T-helper 2 cell treated with Interferon-gamma antibody and Interleukin-4, amounts not matched to agents 5 μg/mL and 100 μg/mL, for 36 hours (primary cell): ENCODE data around the gene COPS2.
"Not testable (repeated sequence)": the region's sequence is repeated elsewhere in the genome, so short reads cannot be mapped to it uniquely, and the experiment has no call there.

Experiments used
- DNase-seq: peaks from one replicate; pipeline ENCODE4 v3.0.0; 2021; ENCODE audit warnings: low spot score
- H3K27ac Mint-ChIP-seq: one replicate; pipeline ENCODE4 v1.8.0; 2021; ENCODE audit warnings: mild to moderate bottlenecking, mixed read lengths
- H3K27me3 Mint-ChIP-seq: one replicate; pipeline ENCODE4 v1.8.0; 2021; ENCODE audit warnings: low read depth, mixed read lengths
- H3K36me3 Mint-ChIP-seq: one replicate; pipeline ENCODE4 v1.8.0; 2021; ENCODE audit warnings: low read depth, mixed read lengths
- H3K4me1 Mint-ChIP-seq: one replicate; pipeline ENCODE4 v1.8.0; 2021; ENCODE audit warnings: low read depth, mixed read lengths
- H3K4me3 Mint-ChIP-seq: one replicate; pipeline ENCODE4 v1.8.0; 2022; ENCODE audit warnings: mild to moderate bottlenecking, moderate library complexity, mixed read lengths
- H3K9me3 Mint-ChIP-seq: one replicate; pipeline ENCODE4 v1.8.0; 2021; ENCODE audit warnings: mixed read lengths

COPS2 gene

GRCh38 chr15:49155110-49155833, at the start of gene COPS2:
Gene COPS2 (minus strand): TSS chr15:49155599. CDS start chr15:49155578, 21 bp downstream.
- no peaks in the 10 kb centered on the region for H3K27me3 Mint-ChIP-seq
- DNase-seq: peak; percentile 93
- peaks cover 39% of the 10 kb centered on the region for H3K4me1 Mint-ChIP-seq
- H3K9me3 Mint-ChIP-seq: no peaks in the 10 kb centered on the region
- peaks cover 9% of the 10 kb centered on the region for H3K36me3 Mint-ChIP-seq
- H3K4me3 Mint-ChIP-seq: peak within 1 kb of the TSS; percentile 98
- peak within 1 kb of the TSS; percentile 98 for H3K27ac Mint-ChIP-seq

- H3K4me1 Mint-ChIP-seq: peaks cover 5% of the 10 kb centered on the region
- no peak for DNase-seq
- H3K9me3 Mint-ChIP-seq: peaks cover 8% of the 10 kb centered on the region
- peaks cover 28% of the 10 kb centered on the region for H3K36me3 Mint-ChIP-seq
- H3K27ac Mint-ChIP-seq: no peak overlapping the region
- H3K4me3 Mint-ChIP-seq: no peak overlapping the region
- H3K27me3 Mint-ChIP-seq: no peaks in the 10 kb centered on the region
Observed at GRCh38 chr15:49200347-49200746, 44.9 kb upstream of the COPS2 start.

- peaks cover 23% of the 10 kb centered on the region for H3K36me3 Mint-ChIP-seq
- peaks cover under 1% of the 10 kb centered on the region for H3K9me3 Mint-ChIP-seq
- no peak overlapping the region for H3K27ac Mint-ChIP-seq
- H3K27me3 Mint-ChIP-seq: no peaks in the 10 kb centered on the region
- no peak overlapping the region for H3K4me3 Mint-ChIP-seq
- DNase-seq: no peak
- peaks cover 5% of the 10 kb centered on the region for H3K4me1 Mint-ChIP-seq
Observed at GRCh38 chr15:49199666-49200065, 44.3 kb upstream of the COPS2 start.

- H3K36me3 Mint-ChIP-seq: peaks cover 3% of the 10 kb centered on the region
- no peaks in the 10 kb centered on the region for H3K27me3 Mint-ChIP-seq
- no peaks in the 10 kb centered on the region for H3K9me3 Mint-ChIP-seq
- no peak for DNase-seq
- H3K4me1 Mint-ChIP-seq: peaks cover 5% of the 10 kb centered on the region
- H3K4me3 Mint-ChIP-seq: no peak overlapping the region
- H3K27ac Mint-ChIP-seq: no peak overlapping the region
Observed at GRCh38 chr15:49196856-49197255, 41.5 kb upstream of the COPS2 start.

- peaks cover 9% of the 10 kb centered on the region for H3K4me1 Mint-ChIP-seq
Observed at GRCh38 chr15:49191892-49192291, 36.5 kb upstream of the COPS2 start.

GRCh38 chr15:49190586-49190985, 35.2 kb upstream of the COPS2 start:
- H3K4me3 Mint-ChIP-seq: no peak overlapping the region
- H3K9me3 Mint-ChIP-seq: no peaks in the 10 kb centered on the region
- no peaks in the 10 kb centered on the region for H3K27me3 Mint-ChIP-seq
- DNase-seq: no peak
- peaks cover 21% of the 10 kb centered on the region for H3K36me3 Mint-ChIP-seq
- H3K27ac Mint-ChIP-seq: no peak overlapping the region
- H3K4me1 Mint-ChIP-seq: peaks cover 13% of the 10 kb centered on the region

More at GRCh38 chr15:49191892-49192291, 36.5 kb upstream of the COPS2 start:
- Mint-ChIP-seq H3K27ac (no peak overlapping the region), H3K36me3 (peaks cover 14% of the 10 kb centered on the region), H3K4me3 (no peak overlapping the region), H3K9me3 (no peaks in the 10 kb centered on the region), H3K27me3 (no peaks in the 10 kb centered on the region)
- no peak for DNase-seq

GRCh38 chr15:49189631-49190030, 34.2 kb upstream of the COPS2 start:
- Mint-ChIP-seq H3K36me3 (peaks cover 21% of the 10 kb centered on the region), H3K27ac (no peak overlapping the region), H3K27me3 (no peaks in the 10 kb centered on the region), H3K4me3 (no peak overlapping the region), H3K4me1 (peaks cover 18% of the 10 kb centered on the region), H3K9me3 (no peaks in the 10 kb centered on the region)
- DNase-seq: no peak

GRCh38 chr15:49188933-49189332, 33.5 kb upstream of the COPS2 start:
- Mint-ChIP-seq H3K9me3 (no peaks in the 10 kb centered on the region), H3K4me3 (no peak overlapping the region), H3K27ac (no peak overlapping the region), H3K27me3 (no peaks in the 10 kb centered on the region), H3K36me3 (peaks cover 24% of the 10 kb centered on the region), H3K4me1 (peaks cover 24% of the 10 kb centered on the region)
- DNase-seq: no peak

- Mint-ChIP-seq H3K4me3 (no peak overlapping the region), H3K9me3 (no peaks in the 10 kb centered on the region), H3K27me3 (no peaks in the 10 kb centered on the region), H3K27ac (no peak overlapping the region), H3K4me1 (peaks cover 25% of the 10 kb centered on the region), H3K36me3 (peaks cover 31% of the 10 kb centered on the region)
- no peak for DNase-seq
Observed at GRCh38 chr15:49187549-49188245, 32.3 kb upstream of the COPS2 start.

- DNase-seq: no peak
- H3K9me3 Mint-ChIP-seq: peaks cover 4% of the 10 kb centered on the region
- peaks cover 37% of the 10 kb centered on the region for H3K36me3 Mint-ChIP-seq
- H3K27me3 Mint-ChIP-seq: no peaks in the 10 kb centered on the region
- no peak overlapping the region for H3K4me3 Mint-ChIP-seq
- H3K27ac Mint-ChIP-seq: no peak overlapping the region
- H3K4me1 Mint-ChIP-seq: peaks cover 23% of the 10 kb centered on the region
Observed at GRCh38 chr15:49185473-49185872, 30.1 kb upstream of the COPS2 start.

GRCh38 chr15:49183741-49184140, 28.3 kb upstream of the COPS2 start:
- not testable (repeated sequence) for H3K4me3 Mint-ChIP-seq, H3K27ac Mint-ChIP-seq, DNase-seq, H3K27me3 Mint-ChIP-seq, H3K9me3 Mint-ChIP-seq
- peaks cover 34% of the 10 kb centered on the region for H3K36me3 Mint-ChIP-seq
- peaks cover 17% of the 10 kb centered on the region for H3K4me1 Mint-ChIP-seq

GRCh38 chr15:49182128-49182527, 26.7 kb upstream of the COPS2 start:
- Mint-ChIP-seq H3K36me3 (peaks cover 31% of the 10 kb centered on the region), H3K27ac (no peak overlapping the region), H3K4me3 (no peak overlapping the region), H3K9me3 (peaks cover 4% of the 10 kb centered on the region), H3K4me1 (peaks cover 17% of the 10 kb centered on the region), H3K27me3 (no peaks in the 10 kb centered on the region)
- no peak for DNase-seq

GRCh38 chr15:49179433-49180190, 24.2 kb upstream of the COPS2 start:
- H3K9me3 Mint-ChIP-seq: peaks cover 4% of the 10 kb centered on the region

GRCh38 chr15:49178497-49178896, 23.1 kb upstream of the COPS2 start:
- Mint-ChIP-seq H3K4me1 (peaks cover 18% of the 10 kb centered on the region), H3K4me3 (no peak overlapping the region), H3K27me3 (no peaks in the 10 kb centered on the region), H3K9me3 (peaks cover 4% of the 10 kb centered on the region), H3K27ac (no peak overlapping the region), H3K36me3 (peaks cover 20% of the 10 kb centered on the region)
- no peak for DNase-seq

More at GRCh38 chr15:49179433-49180190, 24.2 kb upstream of the COPS2 start:
- no peak for DNase-seq
- H3K27me3 Mint-ChIP-seq: no peaks in the 10 kb centered on the region
- H3K36me3 Mint-ChIP-seq: peaks cover 26% of the 10 kb centered on the region
- no peak overlapping the region for H3K4me3 Mint-ChIP-seq
- peaks cover 22% of the 10 kb centered on the region for H3K4me1 Mint-ChIP-seq
- H3K27ac Mint-ChIP-seq: no peak overlapping the region
